HG03378 (cell line): ENCODE measurements around the gene ZNF532.
"Not testable (repeated sequence)": the region's sequence is repeated elsewhere in the genome, so short reads cannot be mapped to it uniquely, and the experiment has no call there.

Experiments used
- ATAC-seq: cut with Tn5 transposase; IDR thresholded peaks from one replicate; pipeline ENCODE4 v1.9.1; 2021; ENCODE audit warnings: mild to moderate bottlenecking, moderate library complexity; ENCODE audit not compliant: unreplicated experiment

Gene ZNF532, protein sequence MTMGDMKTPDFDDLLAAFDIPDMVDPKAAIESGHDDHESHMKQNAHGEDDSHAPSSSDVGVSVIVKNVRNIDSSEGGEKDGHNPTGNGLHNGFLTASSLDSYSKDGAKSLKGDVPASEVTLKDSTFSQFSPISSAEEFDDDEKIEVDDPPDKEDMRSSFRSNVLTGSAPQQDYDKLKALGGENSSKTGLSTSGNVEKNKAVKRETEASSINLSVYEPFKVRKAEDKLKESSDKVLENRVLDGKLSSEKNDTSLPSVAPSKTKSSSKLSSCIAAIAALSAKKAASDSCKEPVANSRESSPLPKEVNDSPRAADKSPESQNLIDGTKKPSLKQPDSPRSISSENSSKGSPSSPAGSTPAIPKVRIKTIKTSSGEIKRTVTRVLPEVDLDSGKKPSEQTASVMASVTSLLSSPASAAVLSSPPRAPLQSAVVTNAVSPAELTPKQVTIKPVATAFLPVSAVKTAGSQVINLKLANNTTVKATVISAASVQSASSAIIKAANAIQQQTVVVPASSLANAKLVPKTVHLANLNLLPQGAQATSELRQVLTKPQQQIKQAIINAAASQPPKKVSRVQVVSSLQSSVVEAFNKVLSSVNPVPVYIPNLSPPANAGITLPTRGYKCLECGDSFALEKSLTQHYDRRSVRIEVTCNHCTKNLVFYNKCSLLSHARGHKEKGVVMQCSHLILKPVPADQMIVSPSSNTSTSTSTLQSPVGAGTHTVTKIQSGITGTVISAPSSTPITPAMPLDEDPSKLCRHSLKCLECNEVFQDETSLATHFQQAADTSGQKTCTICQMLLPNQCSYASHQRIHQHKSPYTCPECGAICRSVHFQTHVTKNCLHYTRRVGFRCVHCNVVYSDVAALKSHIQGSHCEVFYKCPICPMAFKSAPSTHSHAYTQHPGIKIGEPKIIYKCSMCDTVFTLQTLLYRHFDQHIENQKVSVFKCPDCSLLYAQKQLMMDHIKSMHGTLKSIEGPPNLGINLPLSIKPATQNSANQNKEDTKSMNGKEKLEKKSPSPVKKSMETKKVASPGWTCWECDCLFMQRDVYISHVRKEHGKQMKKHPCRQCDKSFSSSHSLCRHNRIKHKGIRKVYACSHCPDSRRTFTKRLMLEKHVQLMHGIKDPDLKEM (N-terminal part only)

DNA sequence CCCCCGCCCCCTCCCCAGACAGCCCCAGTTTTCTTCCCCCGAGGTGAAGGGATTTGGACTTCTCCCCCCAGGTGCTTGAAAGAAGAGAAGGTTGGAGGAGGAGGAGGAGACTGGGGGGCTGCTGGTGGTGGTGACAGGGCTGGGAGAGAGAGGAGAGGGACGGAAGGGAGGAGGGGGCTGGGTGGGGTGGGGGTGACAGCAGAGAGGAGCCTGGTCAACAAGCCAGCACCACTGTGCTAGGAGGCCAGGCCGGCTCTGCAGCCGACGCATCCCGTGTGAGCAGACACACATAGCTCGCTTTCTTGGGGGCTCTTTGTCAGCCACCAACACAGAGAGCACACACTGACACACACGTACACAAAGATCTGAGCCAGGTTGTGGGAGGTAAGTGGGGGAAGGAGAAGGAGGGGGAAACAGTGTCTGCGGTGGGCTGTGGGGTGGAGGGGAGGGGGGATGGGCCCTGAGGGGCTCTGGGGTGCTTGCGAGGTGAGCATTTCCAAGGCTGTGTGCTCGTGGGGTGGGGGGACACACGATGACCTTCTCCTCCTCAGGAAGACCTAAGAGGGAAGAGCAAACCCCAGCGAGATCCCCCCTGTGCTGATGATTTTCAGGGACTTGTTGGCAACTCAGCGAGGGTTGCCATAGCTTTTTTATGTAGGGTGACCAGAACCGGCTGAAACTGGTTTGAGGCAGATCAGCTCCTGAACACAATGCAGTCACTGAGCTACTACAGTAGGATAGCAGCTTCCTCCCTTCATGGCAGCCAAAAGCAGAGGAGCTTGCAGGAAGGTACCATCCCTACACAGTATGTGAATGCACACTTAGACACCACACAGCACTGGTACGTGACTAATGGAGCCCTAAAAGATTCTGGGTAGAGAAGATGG lies at the start of gene ZNF532:
Gene ZNF532, plus strand, starts transcription at position 732 of the 887 bp plus-strand sequence. CDS start 53,411 bp downstream, outside the sequence.
- no peak for ATAC-seq

DNA sequence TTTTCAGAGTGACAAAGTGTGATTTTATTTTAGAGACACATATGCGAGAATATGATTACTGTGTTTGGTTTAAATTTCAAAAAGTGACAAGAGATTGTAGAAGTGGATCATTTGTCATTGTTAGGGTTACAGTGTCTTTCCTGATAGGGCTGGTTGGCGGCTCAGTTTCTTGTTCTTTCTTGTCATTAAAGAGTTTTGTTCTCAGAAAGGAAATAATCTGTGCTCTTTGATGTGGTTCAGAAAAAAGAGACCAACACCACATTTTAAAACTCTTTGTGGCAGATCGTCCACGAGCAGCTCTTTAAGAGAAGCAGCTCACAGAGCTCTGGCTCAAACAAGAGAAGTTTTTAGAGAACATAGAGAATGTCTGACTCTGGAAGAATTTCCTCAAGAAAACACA lies 45.6 kb upstream of the ZNF532 start:
- no peak for ATAC-seq

GRCh38 chr18:58820251-58820650 lies 44.4 kb upstream of the ZNF532 start:
- ATAC-seq, result no peak

DNA sequence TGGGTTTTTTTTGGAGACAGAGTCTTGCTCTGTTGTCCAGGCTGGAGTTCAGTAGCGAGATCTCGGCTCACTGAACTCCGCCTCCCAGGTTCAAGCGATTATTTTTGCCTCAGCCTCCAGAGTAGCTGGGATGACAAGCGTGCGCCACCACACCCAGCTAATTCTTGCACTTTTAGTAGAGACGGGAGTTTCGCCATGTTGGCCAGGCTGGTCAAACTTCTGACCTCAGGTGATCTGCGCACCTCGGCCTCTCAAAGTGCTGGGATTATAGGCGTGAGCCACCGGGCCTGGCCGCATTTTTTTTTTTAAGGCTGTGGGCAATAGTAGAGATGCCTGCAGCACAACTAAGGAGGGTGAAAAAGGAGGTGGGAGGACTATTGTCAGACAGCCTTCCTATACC lies 41.7 kb upstream of the ZNF532 start:
- no peak for ATAC-seq

DNA sequence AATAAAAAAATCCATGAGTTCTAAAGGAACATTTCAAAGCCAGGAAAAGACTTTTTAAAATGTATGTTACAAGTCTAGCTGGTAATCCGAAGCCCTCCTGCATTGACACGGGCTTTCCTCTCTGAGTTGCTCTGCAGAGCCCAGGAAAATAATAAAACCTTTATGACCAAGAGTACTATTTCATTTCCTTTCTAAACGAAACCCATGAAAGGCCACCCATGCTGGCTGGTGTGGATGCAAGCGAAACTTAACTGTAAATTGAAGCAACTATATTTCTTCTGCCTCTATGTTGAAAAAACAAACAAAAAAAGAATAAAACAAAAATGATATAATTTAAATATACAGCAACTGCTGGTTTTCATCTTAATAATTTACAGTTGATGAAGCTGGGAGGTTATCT lies 41.3 kb upstream of the ZNF532 start:
- ATAC-seq, result no peak

DNA sequence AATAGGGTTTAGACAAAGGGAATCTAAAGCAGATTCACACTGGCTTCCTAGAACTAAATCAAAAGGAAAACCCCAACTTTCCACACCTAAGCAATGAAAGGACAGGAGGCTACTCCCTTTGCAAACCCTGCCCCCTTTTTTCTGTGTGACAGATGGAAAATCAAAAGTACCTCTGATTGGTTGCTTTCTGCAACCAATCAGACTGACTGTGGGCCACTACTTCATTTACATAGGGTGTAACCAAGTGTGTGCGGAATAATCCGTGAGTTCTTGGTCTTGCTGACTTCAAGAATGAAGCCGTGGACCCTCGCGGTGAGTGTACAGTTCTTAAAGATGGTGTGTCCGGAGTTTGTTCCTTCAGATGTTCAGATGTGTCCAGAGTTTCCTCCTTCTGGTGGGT lies 37.8 kb upstream of the ZNF532 start:
- not testable (repeated sequence) for ATAC-seq

DNA sequence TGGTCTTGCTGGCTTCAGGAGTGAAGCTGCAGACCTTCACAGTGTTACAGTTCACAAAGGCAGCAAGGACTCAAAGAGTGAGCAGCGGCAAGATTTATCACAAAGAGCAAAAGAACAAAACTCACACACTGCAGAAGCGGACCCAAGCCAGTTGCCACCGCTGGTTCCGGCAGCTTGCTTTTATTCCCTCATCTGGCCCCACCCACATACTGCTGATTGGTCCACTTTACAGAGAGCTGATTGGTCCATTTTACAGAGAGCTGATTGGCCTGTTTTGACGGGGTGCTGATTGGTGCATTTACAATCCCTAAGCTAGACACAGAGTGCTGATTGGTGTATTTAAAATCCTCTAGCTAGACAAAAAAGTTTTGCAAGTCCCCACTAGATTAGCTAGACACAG lies 37.2 kb upstream of the ZNF532 start:
- no peak for ATAC-seq

- no peak for ATAC-seq
Measured at GRCh38 chr18:58827886-58828285, 36.8 kb upstream of the ZNF532 start.

DNA sequence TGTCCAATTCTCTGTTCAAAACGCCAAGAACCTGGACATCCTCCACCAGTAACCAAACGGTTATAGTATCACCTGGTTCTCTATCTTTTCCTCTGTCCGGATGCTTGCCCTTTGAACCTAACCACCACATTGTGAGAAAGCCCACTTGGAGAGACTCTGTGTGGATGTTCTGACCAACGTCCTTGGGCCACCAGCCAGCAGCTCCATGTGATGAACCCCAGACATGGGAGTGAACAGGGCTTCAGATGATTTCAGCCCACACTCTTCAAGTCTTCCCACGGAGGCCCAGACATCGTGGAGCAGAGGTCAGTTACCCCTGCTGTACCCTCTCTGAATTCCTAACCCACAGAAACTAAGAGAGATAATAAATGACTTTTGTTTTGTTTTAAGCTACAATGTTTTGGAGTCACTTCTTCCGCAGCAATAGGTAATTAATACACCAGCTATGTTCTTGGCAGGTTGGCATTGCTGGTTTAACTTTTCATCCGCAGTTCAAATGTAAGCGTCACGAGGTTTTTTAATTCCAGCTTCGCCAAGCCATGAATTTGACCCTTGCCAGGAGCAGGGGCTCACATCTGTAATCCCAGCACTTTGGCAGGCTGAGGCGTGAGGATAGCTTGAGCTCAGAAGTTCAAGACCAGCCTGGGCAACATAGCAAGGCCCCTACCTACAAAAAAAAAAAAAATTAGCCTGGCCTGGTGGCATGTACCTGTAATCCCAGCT lies 36.1 kb upstream of the ZNF532 start:
- no peak for ATAC-seq

DNA sequence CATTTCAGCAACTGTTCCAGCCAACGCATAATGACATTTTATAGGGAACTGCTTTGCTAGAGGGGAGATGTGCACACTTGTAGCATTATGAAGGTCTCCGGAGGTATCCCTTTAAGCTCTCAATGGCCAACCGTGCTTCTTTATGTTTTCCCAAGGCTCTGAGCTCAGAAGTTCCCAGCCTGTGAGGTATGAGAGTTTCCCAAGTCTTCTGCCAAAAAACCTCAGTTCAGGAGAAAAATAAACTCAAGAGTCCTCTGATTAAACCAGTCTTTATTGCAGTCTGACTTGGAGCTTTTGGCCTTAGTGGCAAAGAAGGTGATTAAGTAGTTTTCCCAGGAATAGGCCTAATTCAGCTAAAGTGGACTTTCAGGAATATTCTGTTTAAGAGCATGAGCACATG lies 35.4 kb upstream of the ZNF532 start:
- no peak for ATAC-seq

DNA sequence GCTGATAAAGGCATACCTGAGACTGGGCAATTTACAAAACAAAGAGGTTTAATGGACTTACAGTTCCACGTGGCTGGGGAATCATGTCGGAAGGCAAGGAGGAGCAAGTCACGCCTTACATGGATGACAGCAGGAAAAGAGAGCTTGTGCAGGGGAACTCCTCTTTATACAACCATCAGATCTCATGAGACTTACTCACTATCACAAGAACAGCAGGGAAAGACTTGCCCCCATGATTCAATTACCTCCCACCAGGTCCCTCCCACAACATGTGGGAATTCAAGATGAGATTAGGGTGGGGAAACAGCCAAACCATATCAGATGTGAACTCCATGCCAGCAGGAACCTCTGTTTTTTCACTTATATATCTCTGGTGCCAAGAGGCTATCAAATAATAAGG lies 34.8 kb upstream of the ZNF532 start:
- not testable (repeated sequence) for ATAC-seq

DNA sequence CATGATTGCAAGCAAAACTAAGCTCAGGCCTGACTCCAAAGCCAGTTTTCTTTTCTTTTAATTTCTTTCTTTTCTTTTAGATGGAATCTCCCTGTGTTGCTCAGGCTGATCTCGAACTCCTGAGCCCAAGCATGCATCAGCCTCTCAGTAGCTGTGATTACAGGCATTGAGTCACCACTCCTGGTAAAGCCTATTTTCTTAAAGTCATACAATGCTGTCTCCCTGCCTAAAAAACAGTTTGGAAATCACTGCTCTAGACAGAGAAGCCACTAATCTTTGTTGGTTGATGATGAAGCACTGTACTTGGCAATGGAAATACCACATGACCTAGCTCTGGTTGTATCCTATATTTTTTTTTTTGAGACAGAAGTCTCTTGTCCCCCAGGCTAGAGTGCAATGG lies 33.1 kb upstream of the ZNF532 start:
- no peak for ATAC-seq

- no peak for ATAC-seq
Measured at GRCh38 chr18:58838165-58838860, 26.4 kb upstream of the ZNF532 start.

GRCh38 chr18:58838946-58839345 lies 25.7 kb upstream of the ZNF532 start:
- no peak for ATAC-seq

- no peak for ATAC-seq
Measured at GRCh38 chr18:58842978-58843687, 21.5 kb upstream of the ZNF532 start.

DNA sequence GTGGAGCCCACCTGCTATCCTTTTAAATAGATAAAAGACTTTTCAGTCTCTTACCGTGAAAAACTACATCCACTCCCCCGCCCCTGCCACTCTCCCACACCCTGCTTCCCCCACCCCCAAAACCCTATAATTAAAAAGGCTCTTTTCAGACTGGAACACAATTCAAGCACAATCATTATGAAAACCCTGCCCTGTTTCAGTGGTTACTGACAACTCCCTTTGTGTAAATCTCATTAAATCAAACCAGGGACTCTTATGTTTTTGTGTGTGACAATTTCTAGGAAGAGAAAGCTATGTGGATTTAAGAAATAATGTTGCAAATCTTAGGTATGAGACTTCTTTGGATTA lies 21.0 kb upstream of the ZNF532 start:
- ATAC-seq, result no peak

- ATAC-seq, result no peak
Measured at GRCh38 chr18:58844871-58845270, 19.8 kb upstream of the ZNF532 start.

DNA sequence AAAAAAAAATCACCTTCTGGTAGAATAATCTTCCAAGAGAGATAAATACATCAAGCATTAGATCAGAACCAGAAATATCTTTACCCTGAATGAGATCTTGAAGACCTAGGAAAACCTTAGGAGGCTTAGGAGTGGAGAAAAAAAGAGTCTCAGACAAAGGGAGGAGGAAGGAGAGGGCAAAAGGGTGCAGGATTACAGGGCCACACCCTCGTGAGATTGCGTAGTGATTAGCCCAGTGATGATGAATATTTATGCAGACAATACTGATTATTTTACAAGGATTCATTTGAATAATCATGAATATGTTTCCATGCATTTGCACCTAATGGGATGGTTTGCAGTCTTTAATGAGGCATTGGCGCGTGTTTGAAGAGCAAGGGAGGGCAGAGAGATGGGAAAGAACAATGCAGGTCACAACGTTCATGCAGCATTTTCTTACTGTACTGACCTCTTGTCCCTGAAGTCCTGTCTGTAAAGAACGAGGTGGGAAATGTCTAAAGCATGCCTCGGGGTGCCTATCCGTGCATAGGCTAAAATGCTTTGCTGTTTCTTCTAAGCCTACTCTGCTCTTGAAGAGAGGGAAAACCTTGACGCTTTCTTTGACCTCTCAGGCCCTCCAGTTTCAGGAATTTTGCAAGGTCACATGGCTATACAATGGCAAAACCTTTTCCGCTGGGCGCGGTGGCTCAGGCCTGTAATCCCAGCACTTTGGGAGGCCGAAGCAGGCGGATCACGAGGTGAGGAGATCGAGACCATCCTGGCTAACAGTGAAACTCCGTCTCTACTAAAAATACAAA lies 18.6 kb upstream of the ZNF532 start:
- ATAC-seq, result no peak
